ENCODE results near the gene PGP.

- no peak for TF ChIP-seq CTCF (IDR thresholded peaks at IDR 0.05)
- no peak for TF ChIP-seq POLR2A (IDR thresholded peaks at IDR 0.05)
Measured at GRCh38 chr16:2189252-2189893, 25.3 kb downstream of the PGP start.

Measured in Peyer's patch (tissue), 4 donors.